IPS DF 6.9 (cell line): Measurements from ENCODE around the gene CEP57L1.
"Not testable (repeated sequence)": the region's sequence is repeated elsewhere in the genome, so short reads cannot be mapped to it uniquely, and the experiment has no call there.

Experiments
- DNase-seq: peaks from one replicate; pipeline ENCODE4 v3.0.0-alpha.2; 2013; ENCODE audit warnings: low read depth, low spot score
- H3K27ac ChIP-seq: one replicate; pipeline ENCODE4 v1.5.1; 2013; ENCODE audit warnings: low read length, control low read depth
- H3K27me3 ChIP-seq: 2 replicates; pipeline ENCODE4 v1.6.1; 2013; ENCODE audit warnings: mild to moderate bottlenecking, low read length; ENCODE audit not compliant: control insufficient read depth, insufficient read depth
- H3K36me3 ChIP-seq: 2 replicates; pipeline ENCODE4 v1.6.1; 2013; ENCODE audit warnings: low read length; ENCODE audit not compliant: control insufficient read depth, insufficient read depth
- H3K4me1 ChIP-seq: 2 replicates; pipeline ENCODE4 v1.6.1; 2013; ENCODE audit warnings: low read length; ENCODE audit not compliant: control insufficient read depth, insufficient read depth
- H3K4me3 ChIP-seq: 2 replicates; pipeline ENCODE4 v1.5.1; 2013; ENCODE audit warnings: mild to moderate bottlenecking, low read length
- H3K9me3 ChIP-seq: 2 replicates; pipeline ENCODE4 v1.6.1; 2013; ENCODE audit warnings: low read length, inconsistent platforms; ENCODE audit not compliant: control insufficient read depth, insufficient read depth
- WGBS: extraction: QIAGEN DNeasy Blood & Tissue Kit; methylation state at CpG from one replicate; pipeline ENCODE4 v1.1.7; 2013; ENCODE audit warnings: mixed read lengths, missing lambda C conversion rate; ENCODE audit not compliant: insufficient read length, insufficient coverage; 5-methylcytosine and 5-hydroxymethylcytosine counted together

Gene CEP57L1

DNA sequence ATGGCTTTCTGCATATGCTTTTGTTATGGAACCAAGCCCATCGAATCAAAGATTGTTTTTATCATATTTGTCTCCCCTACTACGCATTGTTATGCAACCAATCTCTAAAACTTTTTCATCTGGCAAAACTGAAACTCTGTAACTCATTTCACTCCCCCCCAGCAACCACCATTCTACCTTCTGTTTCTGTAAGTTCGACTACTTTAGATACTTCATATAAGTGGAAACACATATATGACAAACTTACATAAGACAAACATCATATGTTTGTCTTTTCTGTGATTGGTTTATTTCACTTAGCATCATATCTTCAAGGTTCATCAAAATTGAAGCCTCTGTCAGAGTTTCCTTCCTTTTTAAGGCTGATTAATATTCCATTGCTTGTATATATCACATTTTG, 34.8 kb downstream of the CEP57L1 start:
- Histone ChIP-seq H3K9me3 (no peaks in the 10 kb centered on the region), H3K4me1 (no peaks in the 10 kb centered on the region), H3K27me3 (no peaks in the 10 kb centered on the region), H3K27ac (no peak overlapping the region), H3K36me3 (no peaks in the 10 kb centered on the region), H3K4me3 (no peak overlapping the region)
- no peak for DNase-seq
- WGBS: no CpG with 5 or more reads among the region's 3 CpGs

DNA sequence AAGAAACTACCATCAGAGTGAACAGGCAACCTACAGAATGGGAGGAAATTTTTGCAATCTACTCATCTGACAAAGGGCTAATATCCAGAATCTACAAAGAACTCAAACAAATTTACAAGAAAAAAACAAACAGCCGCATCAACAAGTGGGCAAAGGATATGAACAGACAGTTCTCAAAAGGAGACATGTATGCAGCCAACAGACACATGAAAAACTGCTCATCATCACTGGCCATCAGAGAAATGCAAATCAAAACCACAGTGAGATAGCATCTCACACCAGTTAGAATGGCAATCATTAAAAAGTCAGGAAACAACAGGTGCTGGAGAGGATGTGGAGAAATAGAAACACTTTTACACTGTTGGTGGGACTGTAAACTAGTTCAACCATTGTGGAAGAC, 40.3 kb downstream of the CEP57L1 start:
- H3K27me3 ChIP-seq, DNase-seq, H3K4me3 ChIP-seq, H3K9me3 ChIP-seq, H3K4me1 ChIP-seq, H3K27ac ChIP-seq, H3K36me3 ChIP-seq: not testable (repeated sequence)
- WGBS: no CpG with 5 or more reads among the region's 1 CpG

DNA sequence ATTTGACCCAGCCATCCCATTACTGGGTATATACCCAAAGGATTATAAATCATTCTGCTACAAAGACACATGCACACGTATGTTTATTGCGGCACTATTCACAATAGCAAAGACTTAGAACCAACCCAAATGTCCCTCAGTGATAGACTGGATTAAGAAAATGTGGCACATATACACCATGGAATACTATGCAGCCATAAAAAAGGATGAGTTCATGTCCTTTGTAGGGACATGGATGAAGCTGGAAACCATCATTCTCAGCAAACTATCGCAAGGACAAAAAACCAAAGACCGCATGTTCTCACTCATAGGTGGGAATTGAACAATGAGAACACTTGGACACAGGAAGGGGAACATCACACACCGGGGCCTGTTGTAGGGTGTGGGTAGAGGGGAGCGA, 40.7 kb downstream of the CEP57L1 start:
- H3K27ac ChIP-seq, H3K4me1 ChIP-seq, DNase-seq, H3K27me3 ChIP-seq, H3K9me3 ChIP-seq, H3K36me3 ChIP-seq, H3K4me3 ChIP-seq: not testable (repeated sequence)
- WGBS: no CpG with 5 or more reads among the region's 6 CpGs

DNA sequence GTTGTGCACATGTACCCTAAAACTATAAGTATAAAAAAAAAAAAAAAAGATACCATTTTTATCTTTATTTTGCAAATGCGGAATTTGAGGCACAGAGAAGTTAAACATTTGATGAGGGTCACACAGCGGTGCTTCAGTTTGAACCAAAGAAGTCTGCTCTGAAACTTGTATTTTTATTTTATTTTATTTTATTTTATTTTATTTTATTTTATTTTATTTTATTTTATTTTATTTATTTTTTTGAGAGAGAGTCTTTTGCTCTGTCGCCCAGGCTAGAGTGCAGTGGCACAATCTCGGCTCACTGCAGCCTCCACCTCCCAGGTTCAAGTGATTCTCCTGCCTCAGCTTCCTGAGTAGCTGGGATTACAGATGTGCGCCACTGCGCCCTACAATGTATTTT, 41.2 kb downstream of the CEP57L1 start:
- no CpG with 5 or more reads among the region's 6 CpGs for WGBS

DNA sequence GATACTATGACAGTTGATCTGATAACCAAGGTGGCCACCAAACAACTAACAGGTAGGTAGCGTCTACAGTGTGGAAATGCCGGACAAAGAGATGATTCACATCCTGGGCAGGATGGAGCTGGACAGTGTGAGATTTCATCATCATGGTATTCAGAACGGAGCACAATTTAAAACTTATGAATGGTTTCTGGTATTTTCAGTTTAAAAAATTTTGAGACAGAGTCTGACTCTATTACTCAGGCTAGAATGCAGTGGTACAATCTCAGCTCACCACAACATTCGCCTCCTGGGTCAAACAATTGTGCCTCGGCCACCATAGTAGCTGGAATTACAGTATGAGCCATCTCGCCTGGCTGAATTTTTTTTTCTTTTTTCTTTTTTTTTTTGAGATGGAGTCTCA, 43.8 kb downstream of the CEP57L1 start:
- H3K9me3 ChIP-seq: no peaks in the 10 kb centered on the region
- H3K4me3 ChIP-seq: no peak overlapping the region
- DNase-seq: no peak
- WGBS: no CpG with 5 or more reads among the region's 6 CpGs
- H3K4me1 ChIP-seq: no peaks in the 10 kb centered on the region
- no peaks in the 10 kb centered on the region for H3K27me3 ChIP-seq
- H3K36me3 ChIP-seq: no peaks in the 10 kb centered on the region
- no peak overlapping the region for H3K27ac ChIP-seq

More for the DNA sequence above, 41.2 kb downstream of the CEP57L1 start:
- H3K36me3 ChIP-seq, H3K27me3 ChIP-seq, H3K9me3 ChIP-seq, H3K4me1 ChIP-seq, H3K27ac ChIP-seq, H3K4me3 ChIP-seq, DNase-seq: not testable (repeated sequence)

DNA sequence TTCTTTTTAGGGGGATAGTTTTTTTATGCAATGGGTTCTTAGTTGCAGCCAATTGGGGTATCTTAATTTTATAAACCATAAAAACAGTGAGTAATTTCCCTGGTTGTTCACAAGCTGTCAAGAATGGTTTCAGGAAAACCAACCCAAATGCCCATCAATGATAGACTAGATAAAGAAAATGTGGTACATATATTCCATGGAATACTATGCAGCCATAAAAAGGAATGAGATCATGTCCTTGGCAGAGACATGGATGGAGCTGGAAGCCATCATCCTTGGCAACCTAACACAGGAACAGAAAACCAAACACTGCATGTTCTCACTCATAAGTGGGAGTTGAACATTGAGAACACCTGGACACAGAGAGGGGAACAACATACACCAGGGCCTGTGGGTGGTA, 46.8 kb downstream of the CEP57L1 start:
- H3K27ac ChIP-seq, DNase-seq, H3K27me3 ChIP-seq, H3K36me3 ChIP-seq, H3K4me1 ChIP-seq, H3K4me3 ChIP-seq, H3K9me3 ChIP-seq: not testable (repeated sequence)

DNA sequence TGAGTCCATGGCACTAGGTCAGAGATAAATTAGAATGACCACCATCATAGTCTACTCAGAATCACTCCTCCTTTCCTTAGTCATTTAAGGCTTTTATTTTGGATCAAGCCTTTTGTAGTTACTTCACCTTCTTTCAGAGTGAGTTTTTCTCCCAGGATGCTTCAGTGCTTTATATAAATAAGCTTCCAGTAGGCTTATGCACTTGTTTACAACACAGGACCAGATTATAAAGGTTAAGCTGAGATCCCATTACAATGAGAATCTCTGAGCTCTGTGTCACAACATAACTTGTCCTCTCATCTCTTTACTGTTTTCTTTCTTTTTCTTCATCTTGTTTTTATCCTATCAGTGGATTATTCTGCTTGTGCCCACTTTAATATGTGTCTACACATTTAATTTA, 47.9 kb downstream of the CEP57L1 start:
- H3K36me3 ChIP-seq: no peaks in the 10 kb centered on the region

DNA sequence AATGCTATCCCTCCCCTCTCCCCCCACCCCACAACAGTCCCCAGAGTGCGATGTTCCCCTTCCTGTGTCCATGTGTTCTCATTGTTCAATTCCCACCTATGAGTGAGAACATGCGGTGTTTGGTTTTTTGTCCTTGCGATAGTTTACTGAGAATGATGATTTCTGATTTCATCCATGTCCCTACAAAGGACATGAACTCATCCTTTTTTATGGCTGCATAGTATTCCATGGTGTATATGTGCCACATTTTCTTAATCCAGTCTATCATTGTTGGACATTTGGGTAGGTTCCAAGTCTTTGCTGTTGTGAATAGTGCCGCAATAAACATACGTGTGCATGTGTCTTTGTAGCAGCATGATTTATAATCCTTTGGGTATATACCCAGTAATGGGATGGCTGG, 52.9 kb downstream of the CEP57L1 start:
- H3K36me3 ChIP-seq, H3K27me3 ChIP-seq, DNase-seq, H3K9me3 ChIP-seq, H3K27ac ChIP-seq, H3K4me1 ChIP-seq, H3K4me3 ChIP-seq: not testable (repeated sequence)
- WGBS: no CpG with 5 or more reads among the region's 5 CpGs

More for the DNA sequence above, 47.9 kb downstream of the CEP57L1 start:
- H3K9me3 ChIP-seq: no peaks in the 10 kb centered on the region
- no peak overlapping the region for H3K27ac ChIP-seq
- no peak overlapping the region for H3K4me3 ChIP-seq
- H3K27me3 ChIP-seq: no peaks in the 10 kb centered on the region
- DNase-seq: no peak
- no peaks in the 10 kb centered on the region for H3K4me1 ChIP-seq

DNA sequence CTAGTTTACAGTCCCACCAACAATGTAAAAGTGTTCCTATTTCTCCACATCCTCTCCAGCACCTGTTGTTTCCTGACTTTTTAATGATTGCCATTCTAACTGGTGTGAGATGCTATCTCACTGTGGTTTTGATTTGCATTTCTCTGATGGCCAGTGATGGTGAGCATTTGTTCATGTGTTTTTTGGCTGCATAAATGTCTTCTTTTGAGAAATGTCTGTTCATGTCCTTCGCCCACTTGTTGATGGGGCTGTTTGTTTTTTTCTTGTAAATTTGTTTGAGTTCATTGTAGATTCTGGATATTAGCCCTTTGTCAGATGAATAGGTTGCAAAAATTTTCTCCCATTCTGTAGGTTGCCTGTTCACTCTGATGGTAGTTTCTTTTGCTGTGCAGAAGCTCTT, 53.4 kb downstream of the CEP57L1 start:
- H3K27ac ChIP-seq, DNase-seq, H3K36me3 ChIP-seq, H3K4me1 ChIP-seq, H3K9me3 ChIP-seq, H3K4me3 ChIP-seq, H3K27me3 ChIP-seq: not testable (repeated sequence)
- no CpG with 5 or more reads among the region's 1 CpG for WGBS

DNA sequence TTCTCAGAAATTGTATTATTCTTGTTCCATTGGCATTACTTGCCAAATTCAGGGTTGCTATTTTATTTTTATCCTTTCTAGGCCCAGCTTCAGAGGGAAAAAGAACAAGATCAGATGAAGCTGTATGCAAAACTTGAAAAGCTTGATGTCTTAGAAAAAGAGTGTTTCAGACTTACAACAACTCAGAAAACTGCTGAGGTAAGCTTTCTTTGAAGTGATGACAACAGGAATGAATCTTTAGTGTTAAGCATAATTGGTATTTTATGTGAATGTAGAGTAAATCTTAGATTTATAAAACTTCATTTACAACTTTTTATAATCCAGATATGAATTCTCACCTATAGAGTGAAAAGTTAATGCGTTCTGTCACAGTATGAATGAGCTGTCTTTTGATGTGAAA, 58.4 kb downstream of the CEP57L1 start:
- H3K36me3 ChIP-seq: no peaks in the 10 kb centered on the region
- H3K4me1 ChIP-seq: no peaks in the 10 kb centered on the region
- WGBS: no CpG with 5 or more reads among the region's 1 CpG
- no peaks in the 10 kb centered on the region for H3K27me3 ChIP-seq
- no peak overlapping the region for H3K4me3 ChIP-seq
- H3K27ac ChIP-seq: no peak overlapping the region
- no peak for DNase-seq
- H3K9me3 ChIP-seq: no peaks in the 10 kb centered on the region

DNA sequence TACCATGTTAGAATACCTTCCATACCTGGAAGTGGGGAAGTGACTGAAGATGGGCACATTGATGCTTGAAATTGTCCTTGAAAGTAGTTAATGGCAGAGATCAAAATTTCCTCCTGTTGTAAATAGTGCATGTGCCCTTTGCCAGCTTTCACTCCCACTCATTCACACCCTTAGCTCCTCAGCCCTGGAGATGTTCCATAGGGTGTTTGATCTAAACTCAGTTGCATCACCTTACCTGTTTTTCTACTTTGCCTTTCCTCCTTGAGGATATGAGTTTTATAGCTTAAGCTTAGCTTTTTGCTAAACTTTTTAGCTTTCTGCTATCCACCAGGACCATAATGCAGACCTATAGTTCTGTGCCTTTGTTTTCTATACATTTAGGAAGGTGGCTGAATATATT, 69.0 kb downstream of the CEP57L1 start:
- H3K4me3 ChIP-seq: no peak overlapping the region
- H3K36me3 ChIP-seq: no peaks in the 10 kb centered on the region
- no peak for DNase-seq
- no peak overlapping the region for H3K27ac ChIP-seq
- H3K9me3 ChIP-seq: no peaks in the 10 kb centered on the region
- no peaks in the 10 kb centered on the region for H3K27me3 ChIP-seq
- H3K4me1 ChIP-seq: no peaks in the 10 kb centered on the region
